ENCODE measurements around the gene WASHC2C.
"Not testable (repeated sequence)": the region's sequence is repeated elsewhere in the genome, so short reads cannot be mapped to it uniquely, and the experiment has no call there.

- not testable (repeated sequence) for TF ChIP-seq POLR2A, EP300, CTCF, POLR2AphosphoS5 (IDR thresholded peaks at IDR 0.05)
Measured at GRCh38 chr10:45790694-45791426, 63.8 kb downstream of the WASHC2C start.
